CD4-positive, alpha-beta memory T cell (primary cell): ENCODE data around the gene CEMIP2. TPM values are rescaled to one million over a fixed set of nuclear protein-coding genes. Genes with fewer than 3 reads are reported as not detected.
"Not testable (repeated sequence)": the region's sequence is repeated elsewhere in the genome, so short reads cannot be mapped to it uniquely, and the experiment has no call there.

Source experiments
- CTCF ChIA-PET: fragments of 350-600 bp; sonication (Branson Sonifier 250); formaldehyde crosslinking; loops from one replicate; lab custom pipeline; 2021; ENCODE audit warnings: inconsistent platforms; ENCODE audit not compliant: partially characterized antibody; lab: Charles Lee
- POLR2A ChIA-PET: fragments of 350-600 bp; sonication (Branson Sonifier 250); formaldehyde crosslinking; loops from one replicate; lab custom pipeline; 2021; ENCODE audit not compliant: partially characterized antibody; lab: Charles Lee
- DNase-seq, 5 donors: peaks; one replicate each; pipeline versions ENCODE4 v3.0.0 to v3.0.0-alpha.2; 2020 to 2022; ENCODE audit warnings: mixed read lengths in 1 of 5
- H3K27ac ChIP-seq: one replicate; pipeline ENCODE4 v1.7.0; 2013; ENCODE audit warnings: low read depth, low read length
- H3K27me3 ChIP-seq: 2 replicates; pipeline ENCODE4 v1.7.0; 2013; ENCODE audit warnings: mild to moderate bottlenecking, low read length, moderate library complexity; ENCODE audit not compliant: insufficient read depth
- H3K36me3 ChIP-seq: 2 replicates; pipeline ENCODE4 v1.7.0; 2013; ENCODE audit warnings: mild to moderate bottlenecking, low read length, moderate library complexity; ENCODE audit not compliant: insufficient read depth
- H3K4me1 ChIP-seq: 2 replicates; pipeline ENCODE4 v1.7.0; 2013; ENCODE audit warnings: mild to moderate bottlenecking, low read length, moderate library complexity; ENCODE audit not compliant: insufficient read depth
- H3K4me3 ChIP-seq, 2 donors: one replicate each; pipeline ENCODE4 v1.7.0; 2013; ENCODE audit warnings: low read length in 2 of 2, mild to moderate bottlenecking in 1 of 2
- H3K9me3 ChIP-seq, 2 donors: one replicate each; pipeline ENCODE4 v1.7.0; 2013; ENCODE audit warnings: low read length in 2 of 2, control low read depth in 1 of 2; ENCODE audit not compliant: control insufficient read depth in 1 of 2
- H3K27ac Mint-ChIP-seq, 7 donors: one replicate each; pipeline ENCODE4 v1.8.0; 2020 to 2021; ENCODE audit warnings: mixed read lengths in 7 of 7, mild to moderate bottlenecking in 6 of 7, inconsistent platforms in 3 of 7, moderate library complexity in 3 of 7
- H3K27me3 Mint-ChIP-seq, 2 donors: one replicate each; pipeline ENCODE4 v1.8.0; 2020 to 2021; ENCODE audit warnings: mixed read lengths in 2 of 2
- H3K36me3 Mint-ChIP-seq, 2 donors: one replicate each; pipeline ENCODE4 v1.8.0; 2020 to 2021; ENCODE audit warnings: mixed read lengths in 2 of 2, inconsistent platforms in 1 of 2, mild to moderate bottlenecking in 1 of 2
- H3K4me1 Mint-ChIP-seq, 4 donors: one replicate each; pipeline ENCODE4 v1.8.0; 2020 to 2021; ENCODE audit warnings: mixed read lengths in 4 of 4, mild to moderate bottlenecking in 1 of 4
- H3K4me3 Mint-ChIP-seq, 8 donors: one replicate each; pipeline ENCODE4 v1.8.0; 2020 to 2021; ENCODE audit warnings: mixed read lengths in 8 of 8, mild to moderate bottlenecking in 7 of 8, moderate library complexity in 6 of 8, inconsistent platforms in 3 of 8
- H3K9me3 Mint-ChIP-seq, 8 donors: one replicate each; pipeline ENCODE4 v1.8.0; 2020 to 2021; ENCODE audit warnings: mixed read lengths in 8 of 8, mild to moderate bottlenecking in 5 of 8, inconsistent platforms in 3 of 8, moderate library complexity in 1 of 8
- intact Hi-C: fragments of 100-400 bp; cut with micrococcal nuclease; formaldehyde crosslinking; loops from one replicate; pipeline ENCODE4 v1.15.1; 2023
- polyA plus RNA-seq, 2 donors: library from polyadenylated mRNA; unstranded; fragments of 300-500 nt; fragmentation: Illumina TruSeq; gene quantifications; one replicate each; pipeline ENCODE4 v1.2.3, GENCODE V29; 2021
- total RNA-seq, 2 experiments: library from RNA; stranded (reverse); gene quantifications; one replicate each; pipeline ENCODE4 v1.2.3, GENCODE V29; 2021

CEMIP2 gene
- total and polyA plus RNA-seq, 4 experiments from 2014 or later: 10.0 to 89.4 (median 50.7) TPM

DNA sequence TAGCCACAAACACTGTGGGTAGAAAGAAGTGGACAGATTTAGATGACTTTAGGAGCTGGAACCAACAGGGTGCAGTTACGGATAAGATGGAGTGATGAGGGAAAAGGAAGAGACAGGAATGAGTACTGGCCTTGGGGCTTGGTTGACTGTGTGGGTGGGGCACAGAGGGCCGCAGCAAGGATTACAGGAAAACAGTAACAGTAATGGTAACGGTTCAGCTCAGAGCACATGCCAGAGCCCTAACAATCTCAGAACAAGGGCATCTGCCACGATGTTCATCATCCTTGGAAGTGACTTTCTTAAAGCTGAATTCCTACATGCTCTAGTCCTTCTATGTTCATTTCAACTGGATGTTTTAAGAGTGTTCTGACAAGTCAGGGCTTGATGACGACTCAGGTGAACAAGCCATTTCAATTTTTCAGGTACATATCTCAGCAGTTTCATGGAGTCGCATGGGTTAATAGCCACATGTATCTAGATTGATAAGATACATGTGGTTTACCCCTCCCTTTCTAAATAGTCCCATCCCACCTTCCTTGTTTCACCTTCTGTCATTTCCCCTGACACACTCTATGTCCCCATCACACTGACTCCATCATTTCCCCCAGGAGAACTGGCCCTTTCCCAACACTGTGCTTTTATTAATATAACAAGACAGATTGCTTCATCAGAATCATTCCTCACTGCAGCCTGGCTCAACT lies 65.0 kb downstream of the CEMIP2 start:
- intact Hi-C loops: no loop called here
- ChIA-PET CTCF (no interaction called here), POLR2A (no interaction called here)
- Histone ChIP-seq H3K4me1 (no peaks in the 10 kb centered on the region), H3K9me3 (no peaks in the 10 kb centered on the region), H3K27me3 (no peaks in the 10 kb centered on the region), H3K4me3 (no peak overlapping the region), H3K36me3 (peaks cover 53% of the 10 kb centered on the region), H3K27ac (no peak overlapping the region)
- Mint-ChIP-seq H3K4me3 (no peak overlapping the region), H3K27me3 (no peaks in the 10 kb centered on the region), H3K4me1 (peaks cover 3 to 13% (median 6%) of the 10 kb centered on the region in 4 donors), H3K36me3 (peaks cover 56 to 72% of the 10 kb centered on the region in 2 donors), H3K9me3 (no peaks in the 10 kb centered on the region), H3K27ac (peak overlapping the region; percentile 11 to 65 (median 42))
- DNase-seq: no peak

DNA sequence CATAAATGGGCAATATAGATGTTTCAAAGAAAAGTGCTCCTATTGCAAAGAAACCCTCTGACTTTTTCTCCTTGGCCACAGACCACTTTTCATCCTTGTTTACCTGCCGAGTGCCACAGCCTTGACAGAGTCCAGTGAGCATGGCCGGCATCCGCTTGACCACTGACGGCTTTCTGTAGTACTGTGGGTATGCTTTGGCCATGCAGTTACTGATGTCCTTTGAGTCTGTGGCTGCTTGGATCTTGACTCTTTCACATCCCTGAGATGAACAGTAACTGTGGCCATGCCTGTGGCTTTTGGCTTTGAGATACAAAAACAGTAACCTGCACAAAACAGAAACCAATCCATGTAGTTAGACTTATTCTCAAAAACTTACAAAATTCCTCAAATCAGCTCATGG lies 70.4 kb downstream of the CEMIP2 start:
- H3K4me1 ChIP-seq: no peaks in the 10 kb centered on the region
- peaks cover 62 to 68% of the 10 kb centered on the region in 2 donors for H3K36me3 Mint-ChIP-seq
- ChIA-PET CTCF (no interaction called here), POLR2A (interaction anchor here (1.5 kb wide), 1 partner anchor 13 kb away, joined by 6 read pairs; no protein-coding TSS in a partner anchor)
- no peaks in the 10 kb centered on the region for H3K27me3 Mint-ChIP-seq
- intact Hi-C loops: no loop called here
- H3K36me3 ChIP-seq: peaks cover 45% of the 10 kb centered on the region
- H3K9me3 ChIP-seq: no peaks in the 10 kb centered on the region
- H3K4me3 ChIP-seq: no peak overlapping the region
- DNase-seq: no peak
- H3K27me3 ChIP-seq: no peaks in the 10 kb centered on the region
- no peak overlapping the region for H3K27ac ChIP-seq
- H3K4me1 Mint-ChIP-seq: peaks cover 0 to 7% (median 4%) of the 10 kb centered on the region in 4 donors
- H3K4me3 Mint-ChIP-seq: no peak overlapping the region
- peak overlapping the region in 3 of 7 donors; percentile 1 to 37 (median 23) for H3K27ac Mint-ChIP-seq
- no peaks in the 10 kb centered on the region for H3K9me3 Mint-ChIP-seq

DNA sequence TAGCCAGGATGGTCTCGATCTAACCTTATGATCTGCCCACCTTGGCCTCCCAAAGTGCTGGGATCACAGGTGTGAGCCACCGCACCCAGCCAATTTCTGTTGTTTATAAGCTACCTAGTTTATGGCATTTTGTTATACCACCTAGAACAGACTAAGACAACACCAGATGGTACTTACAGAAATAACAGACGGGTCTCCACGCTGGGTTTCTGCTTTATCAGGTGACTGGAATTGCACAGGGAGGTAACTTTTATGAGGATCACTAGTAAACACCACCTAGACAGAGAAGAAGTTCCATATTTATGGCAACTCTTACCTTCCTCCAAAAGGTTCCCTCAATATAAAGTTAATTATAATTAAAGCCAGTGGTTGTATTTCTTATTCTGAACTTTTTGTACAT lies 74.0 kb downstream of the CEMIP2 start:
- Mint-ChIP-seq H3K4me3 (no peak overlapping the region), H3K27me3 (no peaks in the 10 kb centered on the region), H3K36me3 (peaks cover 58 to 67% of the 10 kb centered on the region in 2 donors), H3K27ac (no peak overlapping the region), H3K4me1 (peaks cover 5 to 18% (median 10%) of the 10 kb centered on the region in 4 donors), H3K9me3 (no peaks in the 10 kb centered on the region)
- no peak overlapping the region for H3K4me3 ChIP-seq
- CTCF ChIA-PET: no interaction called here
- POLR2A ChIA-PET: no interaction called here
- no peaks in the 10 kb centered on the region for H3K9me3 ChIP-seq
- intact Hi-C loops: no loop called here
- DNase-seq: no peak
- no peak overlapping the region for H3K27ac ChIP-seq
- no peaks in the 10 kb centered on the region for H3K27me3 ChIP-seq
- peaks cover 6% of the 10 kb centered on the region for H3K4me1 ChIP-seq
- peaks cover 21% of the 10 kb centered on the region for H3K36me3 ChIP-seq

DNA sequence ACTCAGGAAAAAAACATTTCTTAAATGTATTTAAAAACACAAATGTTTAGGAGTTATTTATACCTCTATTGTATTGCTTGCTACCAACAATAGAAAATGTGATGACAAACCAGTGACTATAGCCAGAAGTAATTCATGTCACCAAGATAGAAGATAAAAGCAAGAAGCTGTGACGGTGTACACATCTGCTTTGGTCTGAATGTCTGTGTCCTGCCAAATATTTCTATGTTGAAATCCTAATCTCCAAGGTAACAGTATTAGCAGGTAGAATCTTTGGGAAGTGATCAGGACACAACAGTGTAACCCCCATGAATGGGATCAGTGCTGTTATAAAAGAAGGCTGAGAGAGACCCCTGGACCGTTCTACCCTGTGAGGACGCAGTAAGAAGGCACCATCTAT lies 74.7 kb downstream of the CEMIP2 start:
- H3K4me1 ChIP-seq: peaks cover 8% of the 10 kb centered on the region
- Mint-ChIP-seq H3K4me3 (no peak overlapping the region), H3K4me1 (peaks cover 9 to 25% (median 13%) of the 10 kb centered on the region in 4 donors), H3K9me3 (no peaks in the 10 kb centered on the region), H3K27me3 (no peaks in the 10 kb centered on the region), H3K36me3 (peaks cover 59 to 68% of the 10 kb centered on the region in 2 donors), H3K27ac (no peak overlapping the region)
- no peak overlapping the region for H3K27ac ChIP-seq
- CTCF ChIA-PET: no interaction called here
- intact Hi-C loops: no loop called here
- no peak for DNase-seq
- POLR2A ChIA-PET: no interaction called here
- no peaks in the 10 kb centered on the region for H3K27me3 ChIP-seq
- H3K36me3 ChIP-seq: peaks cover 17% of the 10 kb centered on the region
- no peak overlapping the region for H3K4me3 ChIP-seq
- H3K9me3 ChIP-seq: no peaks in the 10 kb centered on the region

DNA sequence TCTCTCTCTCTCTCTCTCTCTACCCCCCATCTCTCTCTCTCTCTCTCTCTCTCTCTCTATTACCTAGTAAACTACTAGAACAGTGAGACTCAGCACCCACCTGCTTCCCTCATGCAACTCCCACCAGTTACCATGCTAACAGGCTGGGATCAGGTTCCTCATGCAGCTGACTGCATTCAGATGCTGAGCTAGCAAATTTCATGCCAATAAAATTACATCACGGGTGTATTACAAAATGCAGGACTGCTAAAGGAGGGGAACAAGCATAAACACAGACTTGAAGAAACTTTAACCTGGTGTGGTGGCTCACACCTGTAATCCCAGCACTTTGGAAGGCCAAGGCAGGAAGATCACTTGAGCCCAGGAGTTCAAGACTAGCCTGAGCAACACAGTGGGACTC lies 76.0 kb downstream of the CEMIP2 start:
- peaks cover 54 to 57% of the 10 kb centered on the region in 2 donors for H3K36me3 Mint-ChIP-seq
- no peak for DNase-seq
- POLR2A ChIA-PET: no interaction called here

DNA sequence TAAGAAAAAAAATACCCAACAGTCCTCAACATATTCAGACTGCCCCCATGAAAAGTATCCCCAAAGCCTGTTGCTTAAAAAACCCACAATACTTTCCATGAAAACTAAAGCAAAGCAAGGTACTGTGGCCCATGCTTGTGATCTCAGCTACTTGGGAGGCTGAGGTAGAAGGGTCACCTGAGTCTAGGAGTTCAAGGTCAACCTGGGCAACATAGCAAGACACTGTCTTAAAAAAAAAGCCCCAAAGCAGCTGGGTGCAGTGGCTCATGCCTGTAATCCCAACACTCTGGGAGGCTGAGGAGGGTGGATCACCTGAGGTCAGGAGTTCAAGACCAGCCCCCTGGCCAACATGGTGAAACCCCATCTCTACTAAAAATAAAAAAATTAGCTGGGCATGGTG lies 76.7 kb downstream of the CEMIP2 start:
- intact Hi-C loops, H3K27ac ChIP-seq, POLR2A ChIA-PET, H3K4me3 ChIP-seq, DNase-seq, H3K36me3 ChIP-seq, H3K4me3 Mint-ChIP-seq, H3K27me3 ChIP-seq, H3K9me3 Mint-ChIP-seq, H3K27me3 Mint-ChIP-seq, H3K9me3 ChIP-seq: not testable (repeated sequence)
- H3K36me3 Mint-ChIP-seq: peaks cover 51 to 52% of the 10 kb centered on the region in 2 donors
- CTCF ChIA-PET: interaction anchor here (2.4 kb wide), 1 partner anchor 19 kb away, joined by 6 read pairs; no protein-coding TSS in a partner anchor
- peak overlapping the region in 2 of 7 donors; percentile 12 to 37 for H3K27ac Mint-ChIP-seq
- peaks cover 13 to 37% (median 22%) of the 10 kb centered on the region in 4 donors for H3K4me1 Mint-ChIP-seq
- peaks cover 12% of the 10 kb centered on the region for H3K4me1 ChIP-seq

More for the DNA sequence above, 76.0 kb downstream of the CEMIP2 start:
- CTCF ChIA-PET: no interaction called here
- peaks cover 10 to 32% (median 17%) of the 10 kb centered on the region in 4 donors for H3K4me1 Mint-ChIP-seq
- H3K27ac Mint-ChIP-seq: peak overlapping the region in 5 of 7 donors; percentile 48 to 87 (median 77)
- no peak overlapping the region for H3K4me3 Mint-ChIP-seq
- no peaks in the 10 kb centered on the region for H3K27me3 ChIP-seq
- H3K36me3 ChIP-seq: peaks cover 8% of the 10 kb centered on the region
- H3K27me3 Mint-ChIP-seq: no peaks in the 10 kb centered on the region
- no peaks in the 10 kb centered on the region for H3K9me3 ChIP-seq
- H3K4me1 ChIP-seq: peaks cover 8% of the 10 kb centered on the region
- no peak overlapping the region for H3K27ac ChIP-seq
- intact Hi-C loops: no loop called here
- no peaks in the 10 kb centered on the region for H3K9me3 Mint-ChIP-seq
- no peak overlapping the region for H3K4me3 ChIP-seq

DNA sequence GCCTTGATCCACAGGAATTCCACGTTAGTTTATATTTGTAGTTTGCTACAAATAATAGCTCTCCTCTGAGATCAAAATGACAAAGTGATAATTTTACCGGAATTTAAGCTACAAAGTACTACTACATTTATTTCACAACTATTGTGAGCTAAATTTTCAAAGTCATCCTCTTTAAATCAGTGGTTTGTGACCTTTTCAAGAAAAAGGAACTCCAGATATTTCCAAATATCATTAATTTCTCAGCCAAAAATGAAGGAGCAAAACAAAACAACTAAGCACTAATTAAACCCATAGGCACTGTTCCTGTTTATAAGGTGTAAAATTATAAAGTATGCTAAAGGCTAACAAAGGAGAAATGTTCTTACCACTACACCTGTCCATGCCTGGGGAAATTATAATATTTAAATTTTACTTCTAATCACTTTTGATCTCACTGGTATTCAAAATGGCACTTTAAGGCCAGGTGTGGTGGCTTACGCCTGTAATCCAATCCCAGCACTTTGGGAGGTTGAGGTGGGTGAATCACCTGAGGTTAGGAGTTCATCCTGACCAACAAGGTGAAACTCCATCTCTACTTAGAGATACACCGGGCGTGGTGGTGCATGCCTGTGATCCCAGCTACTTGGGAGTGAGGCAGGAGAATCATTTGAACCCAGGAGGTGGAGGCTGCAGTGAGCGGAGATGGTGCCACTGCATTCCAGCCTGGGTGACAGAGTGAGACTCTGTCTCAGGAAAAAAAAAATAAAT lies 77.5 kb downstream of the CEMIP2 start:
- CTCF ChIA-PET: interaction anchor here (0.6 to 2.4 kb wide), 3 partner anchors 19 to 131 kb away, joined by 3 to 6 read pairs (median 3); no protein-coding TSS in a partner anchor
- Histone ChIP-seq H3K27ac (no peak overlapping the region), H3K4me1 (peaks cover 19% of the 10 kb centered on the region), H3K4me3 (no peak overlapping the region), H3K9me3 (no peaks in the 10 kb centered on the region), H3K27me3 (no peaks in the 10 kb centered on the region), H3K36me3 (peaks cover 4% of the 10 kb centered on the region)
- POLR2A ChIA-PET: interaction anchor here (1.5 kb wide), 1 partner anchor 52 kb away, joined by 4 read pairs; no protein-coding TSS in a partner anchor
- H3K27ac Mint-ChIP-seq: peak overlapping the region in 5 of 7 donors; percentile 4 to 83 (median 37)
- H3K4me1 Mint-ChIP-seq: peaks cover 18 to 45% (median 28%) of the 10 kb centered on the region in 4 donors
- no peak for DNase-seq
- peaks cover 46 to 49% of the 10 kb centered on the region in 2 donors for H3K36me3 Mint-ChIP-seq
- intact Hi-C loops: no loop called here
- no peaks in the 10 kb centered on the region for H3K9me3 Mint-ChIP-seq
- H3K27me3 Mint-ChIP-seq: no peaks in the 10 kb centered on the region
- peak overlapping the region in 1 of 8 donors; percentile 55 for H3K4me3 Mint-ChIP-seq
